IMR-90 (cell line): Measurements from ENCODE around the gene CDH23.

Experiments used
- CEBPB ChIP-seq: IDR thresholded peaks from 2 replicates; pipeline ENCODE4 v1.6.1; 2012; ENCODE audit warnings: low read depth, low read length, improper control_type of control experiment
- CHD1 ChIP-seq: IDR thresholded peaks from 2 replicates; pipeline ENCODE4 v1.6.1; 2012; ENCODE audit warnings: low read depth, low read length, improper control_type of control experiment
- ELK1 ChIP-seq: fragments of 150-350 bp; IDR thresholded peaks from 2 replicates; pipeline ENCODE4 v1.6.1; 2016; ENCODE audit warnings: low read depth, mild to moderate bottlenecking, low read length, moderate library complexity, borderline replicate concordance
- FOS ChIP-seq: fragments of 150-350 bp; IDR thresholded peaks from 2 replicates; pipeline ENCODE4 v1.6.1; 2016; ENCODE audit warnings: low read depth, low read length
- MAZ ChIP-seq: IDR thresholded peaks from 2 replicates; pipeline ENCODE4 v1.6.1; 2012; ENCODE audit warnings: low read depth, mild to moderate bottlenecking, low read length, improper control_type of control experiment, moderate library complexity, borderline replicate concordance
- MXI1 ChIP-seq: IDR thresholded peaks from 2 replicates; pipeline ENCODE4 v1.6.1; 2012; ENCODE audit warnings: low read depth, mild to moderate bottlenecking, low read length, moderate library complexity, borderline replicate concordance
- POLR2A ChIP-seq: IDR thresholded peaks from 2 replicates; pipeline ENCODE4 v1.6.1; 2012; ENCODE audit warnings: mild to moderate bottlenecking, low read depth, low read length
- RAD21 ChIP-seq: IDR thresholded peaks from 2 replicates; pipeline ENCODE4 v1.6.1; 2012; ENCODE audit warnings: low read length, improper control_type of control experiment
- RCOR1 ChIP-seq: IDR thresholded peaks from 2 replicates; pipeline ENCODE4 v1.6.1; 2012; ENCODE audit warnings: mild to moderate bottlenecking, low read length, improper control_type of control experiment; ENCODE audit not compliant: insufficient replicate concordance
- RFX5 ChIP-seq: IDR thresholded peaks from 2 replicates; pipeline ENCODE4 v1.8.0; 2012; ENCODE audit warnings: low read depth, mild to moderate bottlenecking, low read length, moderate library complexity
- SMC3 ChIP-seq: fragments of 150-350 bp; IDR thresholded peaks from 2 replicates; pipeline ENCODE4 v1.6.1; 2016; ENCODE audit warnings: low read depth, mild to moderate bottlenecking, antibody characterized with exemption, low read length, moderate library complexity
- USF2 ChIP-seq: fragments of 150-350 bp; IDR thresholded peaks from 2 replicates; pipeline ENCODE4 v1.6.1; 2017; ENCODE audit warnings: mild to moderate bottlenecking, antibody characterized with exemption, low read length, low read depth
- TF ChIP-seq, protein P1 (sequence below): conservative IDR thresholded peaks from 2 replicates; pipeline ENCODE4 v1.5.1; 2012; ENCODE audit warnings: mild to moderate bottlenecking, low read depth, low read length, improper control_type of control experiment

DNA sequence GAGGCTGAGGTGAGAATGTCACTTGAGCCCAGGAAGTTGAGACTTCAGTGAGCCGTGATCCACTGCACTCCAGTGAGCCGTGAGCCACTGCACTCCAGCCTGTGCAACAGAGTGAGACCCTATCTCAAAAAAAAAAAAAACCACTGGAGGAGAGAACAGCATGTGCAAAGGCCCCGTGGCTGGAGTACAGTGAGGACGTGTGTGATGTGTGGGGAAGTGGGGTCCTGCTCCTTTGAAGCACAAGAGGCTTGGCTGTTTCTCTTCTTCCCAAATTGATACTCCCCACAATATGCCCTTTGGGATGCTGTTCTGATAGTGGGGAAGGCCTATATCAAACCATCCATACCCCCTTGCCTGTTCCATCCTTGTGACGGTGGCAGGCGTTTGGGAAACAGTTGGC is 254.7 kb downstream of the CDH23 start:
- TF ChIP-seq MAZ (no peak), POLR2A (no peak), RFX5 (no peak), MXI1 (no peak), ELK1 (no peak), RAD21 (no peak), CEBPB (no peak), RCOR1 (no peak), SMC3 (no peak), USF2 (no peak), CHD1 (no peak), FOS (no peak)
- TF ChIP-seq, protein P1, sequence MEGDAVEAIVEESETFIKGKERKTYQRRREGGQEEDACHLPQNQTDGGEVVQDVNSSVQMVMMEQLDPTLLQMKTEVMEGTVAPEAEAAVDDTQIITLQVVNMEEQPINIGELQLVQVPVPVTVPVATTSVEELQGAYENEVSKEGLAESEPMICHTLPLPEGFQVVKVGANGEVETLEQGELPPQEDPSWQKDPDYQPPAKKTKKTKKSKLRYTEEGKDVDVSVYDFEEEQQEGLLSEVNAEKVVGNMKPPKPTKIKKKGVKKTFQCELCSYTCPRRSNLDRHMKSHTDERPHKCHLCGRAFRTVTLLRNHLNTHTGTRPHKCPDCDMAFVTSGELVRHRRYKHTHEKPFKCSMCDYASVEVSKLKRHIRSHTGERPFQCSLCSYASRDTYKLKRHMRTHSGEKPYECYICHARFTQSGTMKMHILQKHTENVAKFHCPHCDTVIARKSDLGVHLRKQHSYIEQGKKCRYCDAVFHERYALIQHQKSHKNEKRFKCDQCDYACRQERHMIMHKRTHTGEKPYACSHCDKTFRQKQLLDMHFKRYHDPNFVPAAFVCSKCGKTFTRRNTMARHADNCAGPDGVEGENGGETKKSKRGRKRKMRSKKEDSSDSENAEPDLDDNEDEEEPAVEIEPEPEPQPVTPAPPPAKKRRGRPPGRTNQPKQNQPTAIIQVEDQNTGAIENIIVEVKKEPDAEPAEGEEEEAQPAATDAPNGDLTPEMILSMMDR, result no peak
